ENCODE results near the gene SYNPO. TPM values are rescaled to one million over a fixed set of nuclear protein-coding genes. Genes with fewer than 3 reads are reported as not detected.

The SYNPO gene
- polyA plus RNA-seq, 1 of the 3 experiments (the other 2 are of a cell fraction) = 5.1 TPM

DNA sequence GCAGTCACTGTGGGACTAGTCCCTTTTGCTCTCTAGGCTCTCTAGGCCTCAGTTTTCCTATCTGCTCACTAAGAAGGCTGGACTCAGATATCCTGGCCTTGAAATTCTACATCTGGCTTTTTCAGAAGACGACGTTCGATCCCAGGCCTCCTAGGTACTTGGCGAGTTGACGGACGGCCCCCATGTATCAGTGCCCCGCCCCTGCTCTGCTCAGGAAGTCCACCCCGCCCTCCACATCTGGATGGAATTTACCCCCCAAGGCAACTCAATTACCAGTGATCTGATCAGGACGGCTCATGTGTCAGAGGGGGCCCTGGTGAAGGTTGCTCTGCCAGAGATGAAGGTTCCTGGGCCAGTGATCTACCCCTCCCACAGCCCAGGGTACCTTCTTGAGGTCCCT lies 44.1 kb upstream of the SYNPO start:
- DNase-seq = peak; percentile 78
- Histone ChIP-seq H3K9ac (no peak overlapping the region), H3K27me3 (ENCODE audit: insufficient read depth) (no peaks in the 10 kb centered on the region), H3K4me1 (ENCODE audit: control insufficient read depth in 1 of 2, insufficient read depth in 2 of 2, low read depth in 1 of 2, low read length in 1 of 2) (peaks cover 28 to 80% of the 10 kb centered on the region in 2 experiments), H3K4me2 (no peak overlapping the region), H3K79me2 (ENCODE audit: insufficient read depth) (no peaks in the 10 kb centered on the region), H3K9me3 (no peaks in the 10 kb centered on the region), H2AFZ (ENCODE audit: low read depth) (no peak overlapping the region), H3K4me3 (ENCODE audit: low read depth in 2 of 2, low read length in 1 of 2) (no peak overlapping the region), H3K36me3 (replicated peaks in 1 of 2; ENCODE audit: control insufficient read depth in 1 of 2, insufficient read depth in 2 of 2, low read length in 1 of 2) (no peaks in the 10 kb centered on the region), H3F3A (replicated peaks; ENCODE audit: insufficient read depth) (no peaks in the 10 kb centered on the region), H3K9me2 (no peaks in the 10 kb centered on the region), H4K20me1 (ENCODE audit: insufficient read depth) (no peaks in the 10 kb centered on the region), H3K27ac (ENCODE audit: low read depth in 2 of 2, low read length in 1 of 2) (peak overlapping the region in 1 of 2 experiments; percentile 85; a peak in 2 of 4 replicates)
- CTCF ChIA-PET = interaction anchor here (1.3 kb wide), 1 partner anchor 16 kb away, joined by 4 read pairs; no protein-coding TSS in a partner anchor
- TF ChIP-seq, protein P1, sequence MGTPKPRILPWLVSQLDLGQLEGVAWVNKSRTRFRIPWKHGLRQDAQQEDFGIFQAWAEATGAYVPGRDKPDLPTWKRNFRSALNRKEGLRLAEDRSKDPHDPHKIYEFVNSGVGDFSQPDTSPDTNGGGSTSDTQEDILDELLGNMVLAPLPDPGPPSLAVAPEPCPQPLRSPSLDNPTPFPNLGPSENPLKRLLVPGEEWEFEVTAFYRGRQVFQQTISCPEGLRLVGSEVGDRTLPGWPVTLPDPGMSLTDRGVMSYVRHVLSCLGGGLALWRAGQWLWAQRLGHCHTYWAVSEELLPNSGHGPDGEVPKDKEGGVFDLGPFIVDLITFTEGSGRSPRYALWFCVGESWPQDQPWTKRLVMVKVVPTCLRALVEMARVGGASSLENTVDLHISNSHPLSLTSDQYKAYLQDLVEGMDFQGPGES (IDR thresholded peaks at IDR 0.05; ENCODE audit: low read depth, low read length) = no peak
- TF ChIP-seq FOXJ3 (CRISPR knock-in tag; IDR thresholded peaks at IDR 0.05) = 0 out of 2 replicates have a peak, but pooled peaks have one; percentile 33
- TF ChIP-seq, protein P2, sequence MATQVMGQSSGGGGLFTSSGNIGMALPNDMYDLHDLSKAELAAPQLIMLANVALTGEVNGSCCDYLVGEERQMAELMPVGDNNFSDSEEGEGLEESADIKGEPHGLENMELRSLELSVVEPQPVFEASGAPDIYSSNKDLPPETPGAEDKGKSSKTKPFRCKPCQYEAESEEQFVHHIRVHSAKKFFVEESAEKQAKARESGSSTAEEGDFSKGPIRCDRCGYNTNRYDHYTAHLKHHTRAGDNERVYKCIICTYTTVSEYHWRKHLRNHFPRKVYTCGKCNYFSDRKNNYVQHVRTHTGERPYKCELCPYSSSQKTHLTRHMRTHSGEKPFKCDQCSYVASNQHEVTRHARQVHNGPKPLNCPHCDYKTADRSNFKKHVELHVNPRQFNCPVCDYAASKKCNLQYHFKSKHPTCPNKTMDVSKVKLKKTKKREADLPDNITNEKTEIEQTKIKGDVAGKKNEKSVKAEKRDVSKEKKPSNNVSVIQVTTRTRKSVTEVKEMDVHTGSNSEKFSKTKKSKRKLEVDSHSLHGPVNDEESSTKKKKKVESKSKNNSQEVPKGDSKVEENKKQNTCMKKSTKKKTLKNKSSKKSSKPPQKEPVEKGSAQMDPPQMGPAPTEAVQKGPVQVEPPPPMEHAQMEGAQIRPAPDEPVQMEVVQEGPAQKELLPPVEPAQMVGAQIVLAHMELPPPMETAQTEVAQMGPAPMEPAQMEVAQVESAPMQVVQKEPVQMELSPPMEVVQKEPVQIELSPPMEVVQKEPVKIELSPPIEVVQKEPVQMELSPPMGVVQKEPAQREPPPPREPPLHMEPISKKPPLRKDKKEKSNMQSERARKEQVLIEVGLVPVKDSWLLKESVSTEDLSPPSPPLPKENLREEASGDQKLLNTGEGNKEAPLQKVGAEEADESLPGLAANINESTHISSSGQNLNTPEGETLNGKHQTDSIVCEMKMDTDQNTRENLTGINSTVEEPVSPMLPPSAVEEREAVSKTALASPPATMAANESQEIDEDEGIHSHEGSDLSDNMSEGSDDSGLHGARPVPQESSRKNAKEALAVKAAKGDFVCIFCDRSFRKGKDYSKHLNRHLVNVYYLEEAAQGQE (IDR thresholded peaks at IDR 0.05; ENCODE audit: low read depth, low read length) = no peak
- no peak for TF ChIP-seq RFX5 (IDR thresholded peaks at IDR 0.05; ENCODE audit: low read length)
- no peak for TF ChIP-seq FOXM1 (IDR thresholded peaks at IDR 0.05; ENCODE audit: low read depth)
- TF ChIP-seq, protein P3, sequence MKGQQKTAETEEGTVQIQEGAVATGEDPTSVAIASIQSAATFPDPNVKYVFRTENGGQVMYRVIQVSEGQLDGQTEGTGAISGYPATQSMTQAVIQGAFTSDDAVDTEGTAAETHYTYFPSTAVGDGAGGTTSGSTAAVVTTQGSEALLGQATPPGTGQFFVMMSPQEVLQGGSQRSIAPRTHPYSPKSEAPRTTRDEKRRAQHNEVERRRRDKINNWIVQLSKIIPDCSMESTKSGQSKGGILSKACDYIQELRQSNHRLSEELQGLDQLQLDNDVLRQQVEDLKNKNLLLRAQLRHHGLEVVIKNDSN (IDR thresholded peaks at IDR 0.05; ENCODE audit: borderline replicate concordance, low read depth) = no peak
- TF ChIP-seq, protein P4, sequence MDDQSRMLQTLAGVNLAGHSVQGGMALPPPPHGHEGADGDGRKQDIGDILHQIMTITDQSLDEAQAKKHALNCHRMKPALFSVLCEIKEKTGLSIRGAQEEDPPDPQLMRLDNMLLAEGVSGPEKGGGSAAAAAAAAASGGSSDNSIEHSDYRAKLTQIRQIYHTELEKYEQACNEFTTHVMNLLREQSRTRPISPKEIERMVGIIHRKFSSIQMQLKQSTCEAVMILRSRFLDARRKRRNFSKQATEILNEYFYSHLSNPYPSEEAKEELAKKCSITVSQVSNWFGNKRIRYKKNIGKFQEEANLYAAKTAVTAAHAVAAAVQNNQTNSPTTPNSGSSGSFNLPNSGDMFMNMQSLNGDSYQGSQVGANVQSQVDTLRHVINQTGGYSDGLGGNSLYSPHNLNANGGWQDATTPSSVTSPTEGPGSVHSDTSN (IDR thresholded peaks at IDR 0.05) = no peak
- peak; percentile 0; the same call in 1 of the 2 replicates for TF ChIP-seq SMC3 (IDR thresholded peaks at IDR 0.05; ENCODE audit: low read depth, low read length)
- TF ChIP-seq JUND (IDR thresholded peaks at IDR 0.05) = no peak
- TF ChIP-seq, protein P5, sequence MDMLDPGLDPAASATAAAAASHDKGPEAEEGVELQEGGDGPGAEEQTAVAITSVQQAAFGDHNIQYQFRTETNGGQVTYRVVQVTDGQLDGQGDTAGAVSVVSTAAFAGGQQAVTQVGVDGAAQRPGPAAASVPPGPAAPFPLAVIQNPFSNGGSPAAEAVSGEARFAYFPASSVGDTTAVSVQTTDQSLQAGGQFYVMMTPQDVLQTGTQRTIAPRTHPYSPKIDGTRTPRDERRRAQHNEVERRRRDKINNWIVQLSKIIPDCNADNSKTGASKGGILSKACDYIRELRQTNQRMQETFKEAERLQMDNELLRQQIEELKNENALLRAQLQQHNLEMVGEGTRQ (IDR thresholded peaks at IDR 0.05; ENCODE audit: borderline replicate concordance, low read depth, low read length) = no peak
- no peak for TF ChIP-seq RXRA (IDR thresholded peaks at IDR 0.05; ENCODE audit: borderline replicate concordance, low read depth)
- TF ChIP-seq, protein P6, sequence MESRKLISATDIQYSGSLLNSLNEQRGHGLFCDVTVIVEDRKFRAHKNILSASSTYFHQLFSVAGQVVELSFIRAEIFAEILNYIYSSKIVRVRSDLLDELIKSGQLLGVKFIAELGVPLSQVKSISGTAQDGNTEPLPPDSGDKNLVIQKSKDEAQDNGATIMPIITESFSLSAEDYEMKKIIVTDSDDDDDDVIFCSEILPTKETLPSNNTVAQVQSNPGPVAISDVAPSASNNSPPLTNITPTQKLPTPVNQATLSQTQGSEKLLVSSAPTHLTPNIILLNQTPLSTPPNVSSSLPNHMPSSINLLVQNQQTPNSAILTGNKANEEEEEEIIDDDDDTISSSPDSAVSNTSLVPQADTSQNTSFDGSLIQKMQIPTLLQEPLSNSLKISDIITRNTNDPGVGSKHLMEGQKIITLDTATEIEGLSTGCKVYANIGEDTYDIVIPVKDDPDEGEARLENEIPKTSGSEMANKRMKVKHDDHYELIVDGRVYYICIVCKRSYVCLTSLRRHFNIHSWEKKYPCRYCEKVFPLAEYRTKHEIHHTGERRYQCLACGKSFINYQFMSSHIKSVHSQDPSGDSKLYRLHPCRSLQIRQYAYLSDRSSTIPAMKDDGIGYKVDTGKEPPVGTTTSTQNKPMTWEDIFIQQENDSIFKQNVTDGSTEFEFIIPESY (IDR thresholded peaks at IDR 0.05; ENCODE audit: borderline replicate concordance, low read depth) = no peak
- TF ChIP-seq RCOR1 (IDR thresholded peaks at IDR 0.05; ENCODE audit: low read length) = no peak; the same call in 1 of the 2 replicates
- peak; percentile 26; the same call in 1 of the 2 replicates for TF ChIP-seq TCF12 (IDR thresholded peaks at IDR 0.05)
- peak in 1 of 2 experiments; percentile 92; a peak in 2 of 4 replicates for TF ChIP-seq EP300 (IDR thresholded peaks at IDR 0.05; ENCODE audit: borderline replicate concordance in 1 of 2, low read depth in 1 of 2, low read length in 1 of 2)
- peak; percentile 75 for TF ChIP-seq GATA2 (CRISPR knock-in tag; IDR thresholded peaks at IDR 0.05)
- no peak for TF ChIP-seq POLR2AphosphoS5 (IDR thresholded peaks at IDR 0.05; ENCODE audit: low read depth, low read length)
- no peak for TF ChIP-seq EZH2phosphoT487 (IDR thresholded peaks at IDR 0.05; ENCODE audit: borderline replicate concordance, low read depth)
- TF ChIP-seq RAD21 (IDR thresholded peaks at IDR 0.05; ENCODE audit: low read length) = no peak
- no peak for TF ChIP-seq GABPA (IDR thresholded peaks at IDR 0.05; ENCODE audit: low read depth)
- 90% methylated on average over 9 of the region's 9 CpGs for WGBS (ENCODE audit: low lambda C conversion rate)
- POLR2A ChIA-PET = no interaction called here

All from SK-N-SH (cell line).